A549 (cell line): ENCODE measurements around the gene RPL32. TPM values are rescaled to one million over a fixed set of nuclear protein-coding genes. Genes with fewer than 3 reads are reported as not detected.

Experiments used
- ATAC-seq, 2 experiments: fragments of 200-7000 bp in 1 of 2; fragments of >200 bp in 1 of 2; cut with Nextera tagmentation in 1 of 2; cut with Tn5 transposase in 1 of 2; 3 replicates each; pipeline versions ENCODE4 v1.8.0 to v1.9.1; 2018 to 2020; ENCODE audit warnings: mild to moderate bottlenecking in 1 of 2, moderate library complexity in 1 of 2
- CTCF ChIA-PET: fragments of 300-600 bp; sonication (Branson Sonifier 250); formaldehyde crosslinking; extraction: SDS; loops from one replicate; lab custom pipeline; 2021; ENCODE audit warnings: antibody characterized with exemption, inconsistent platforms; lab: Yijun Ruan, JAX
- POLR2A ChIA-PET: fragments of 350-600 bp; formaldehyde crosslinking; extraction: SDS; loops from one replicate; lab custom pipeline; 2021; ENCODE audit warnings: antibody characterized with exemption, inconsistent platforms; lab: Yijun Ruan, JAX
- DNase-seq, 2 experiments: peaks; one replicate each; pipeline versions ENCODE4 v3.0.0 to v3.0.0-alpha.2; 2011 to 2016; ENCODE audit warnings: low read depth in 1 of 2, low spot score in 1 of 2
- FAIRE-seq: peaks from 2 replicates; lab custom pipeline; 2011; peaks lifted over from hg19 to GRCh38; lab: Jason Lieb, UNC
- H3K27ac ChIP-seq, 2 experiments: fragments of >200 bp; sonication (Bioruptor Twin); formaldehyde crosslinking; 3 replicates each; pipeline ENCODE4 v1.5.1; 2016 to 2017
- H3K4me1 ChIP-seq: fragments of >200 bp; sonication (Bioruptor Twin); formaldehyde crosslinking; 3 replicates; pipeline ENCODE4 v1.6.1; 2016
- H3K4me2 ChIP-seq: fragments of >200 bp; sonication (Bioruptor Twin); formaldehyde crosslinking; 3 replicates; pipeline ENCODE4 v1.6.1; 2016
- H3K4me3 ChIP-seq: fragments of >200 bp; sonication (Bioruptor Twin); formaldehyde crosslinking; 3 replicates; pipeline ENCODE4 v1.5.1; 2016
- H3K9me3 ChIP-seq: fragments of >200 bp; sonication (Bioruptor Twin); formaldehyde crosslinking; 3 replicates; pipeline ENCODE4 v1.6.1; 2016
- BHLHE40 ChIP-seq: IDR thresholded peaks from 2 replicates; pipeline ENCODE4 v1.6.1; 2012; ENCODE audit warnings: low read depth, low read length, inconsistent platforms
- CBX2 ChIP-seq: fragments of 200-600 bp; sonication (generic); IDR thresholded peaks from 2 replicates; pipeline ENCODE4 v1.6.1; 2016; ENCODE audit warnings: low read depth, mild to moderate bottlenecking, borderline replicate concordance
- CHD2 ChIP-seq: fragments of 150-350 bp; IDR thresholded peaks from 2 replicates; pipeline ENCODE4 v1.6.1; 2014; ENCODE audit warnings: low read length; ENCODE audit not compliant: partially characterized antibody
- CHD4 ChIP-seq: fragments of 200-600 bp; sonication (generic); IDR thresholded peaks from 2 replicates; pipeline ENCODE4 v1.6.1; 2016; ENCODE audit warnings: antibody characterized with exemption, mild to moderate bottlenecking, borderline replicate concordance
- EHF ChIP-seq: fragments of 250-450 bp; sonication (Bioruptor Pico); IDR thresholded peaks from 2 replicates; pipeline ENCODE4 v1.5.0; 2020; ENCODE audit warnings: mild to moderate bottlenecking
- ESRRA ChIP-seq: fragments of 150-350 bp; IDR thresholded peaks from 2 replicates; pipeline ENCODE4 v1.6.1; 2014; ENCODE audit warnings: mild to moderate bottlenecking, low read length, borderline replicate concordance
- FOXS1 ChIP-seq: fragments of 250-450 bp; sonication (Bioruptor Pico); IDR thresholded peaks from 2 replicates; pipeline ENCODE4 v1.5.0; 2020; ENCODE audit warnings: mild to moderate bottlenecking, moderate library complexity
- MAZ ChIP-seq: fragments of 150-350 bp; IDR thresholded peaks from 2 replicates; pipeline ENCODE4 v1.6.1; 2014; ENCODE audit warnings: antibody characterized with exemption, low read depth, low read length, borderline replicate concordance
- MYC ChIP-seq: IDR thresholded peaks from 2 replicates; pipeline ENCODE4 v1.6.1; 2012; ENCODE audit warnings: mild to moderate bottlenecking, inconsistent platforms, low read length, improper control_type of control experiment, borderline replicate concordance
- POLR2AphosphoS2 ChIP-seq: conservative IDR thresholded peaks from 2 replicates; pipeline ENCODE4 v1.6.1; 2012; ENCODE audit warnings: low read length, improper control_type of control experiment, inconsistent platforms
- RAD21 ChIP-seq, 2 experiments: fragments of >200 bp in 1 of 2; sonication (Bioruptor Twin) in 1 of 2; formaldehyde crosslinking in 1 of 2; IDR thresholded peaks in 1 of 2; conservative IDR thresholded peaks in 1 of 2; 2 replicates in 1 of 2; 3 replicates in 1 of 2; pipeline ENCODE4 v1.6.1; 2012 to 2018; ENCODE audit warnings: inconsistent platforms in 1 of 2
- RARB ChIP-seq: fragments of 250-450 bp; sonication (Bioruptor Pico); IDR thresholded peaks from 2 replicates; pipeline ENCODE4 v1.8.0; 2021; ENCODE audit warnings: mild to moderate bottlenecking, moderate library complexity
- RCOR1 ChIP-seq: fragments of 150-350 bp; IDR thresholded peaks from 2 replicates; pipeline ENCODE4 v1.6.1; 2014; ENCODE audit warnings: antibody characterized with exemption, low read length, low read depth
- SMC3 ChIP-seq: fragments of >200 bp; sonication (Bioruptor Twin); formaldehyde crosslinking; IDR thresholded peaks from 3 replicates; pipeline ENCODE4 v1.6.1; 2018; ENCODE audit warnings: inconsistent platforms
- WGBS: methylation state at CpG from one replicate; pipeline ENCODE4 v1.1.6; 2017; ENCODE audit errors: missing lambda C conversion rate; 5-methylcytosine and 5-hydroxymethylcytosine counted together
- polyA plus RNA-seq, 4 experiments: library from polyadenylated mRNA; depleted of rRNA in 3 of 4; stranded (reverse); fragments of >200 nt; fragmentation: RNase III in 1 of 4; extraction: RNeasy Plus Mini Kit Qiagen cat#74134 plus additional on column Dnase treatment in 1 of 4; gene quantifications; 2 replicates in 3 of 4; 3 replicates in 1 of 4; pipeline ENCODE4 v1.2.3, GENCODE V29; 2011 to 2017
- TF ChIP-seq, protein P1 (sequence below): fragments of 250-450 bp; sonication (Bioruptor Pico); IDR thresholded peaks from 2 replicates; pipeline ENCODE4 v1.5.0; 2020; ENCODE audit warnings: low read depth, mild to moderate bottlenecking, moderate library complexity
- TF ChIP-seq, protein P2 (sequence below): IDR thresholded peaks from 2 replicates; pipeline ENCODE4 v1.6.1; 2012; ENCODE audit warnings: low read depth, borderline replicate concordance
- TF ChIP-seq, protein P3 (sequence below): fragments of >200 bp; sonication (Bioruptor Twin); formaldehyde crosslinking; IDR thresholded peaks from 3 replicates; pipeline ENCODE4 v1.5.1; 2016

Gene RPL32
- polyA plus RNA-seq, 2 of the 4 experiments (the other 2 are of a cell fraction), result 2,144 to 2,852 TPM

DNA sequence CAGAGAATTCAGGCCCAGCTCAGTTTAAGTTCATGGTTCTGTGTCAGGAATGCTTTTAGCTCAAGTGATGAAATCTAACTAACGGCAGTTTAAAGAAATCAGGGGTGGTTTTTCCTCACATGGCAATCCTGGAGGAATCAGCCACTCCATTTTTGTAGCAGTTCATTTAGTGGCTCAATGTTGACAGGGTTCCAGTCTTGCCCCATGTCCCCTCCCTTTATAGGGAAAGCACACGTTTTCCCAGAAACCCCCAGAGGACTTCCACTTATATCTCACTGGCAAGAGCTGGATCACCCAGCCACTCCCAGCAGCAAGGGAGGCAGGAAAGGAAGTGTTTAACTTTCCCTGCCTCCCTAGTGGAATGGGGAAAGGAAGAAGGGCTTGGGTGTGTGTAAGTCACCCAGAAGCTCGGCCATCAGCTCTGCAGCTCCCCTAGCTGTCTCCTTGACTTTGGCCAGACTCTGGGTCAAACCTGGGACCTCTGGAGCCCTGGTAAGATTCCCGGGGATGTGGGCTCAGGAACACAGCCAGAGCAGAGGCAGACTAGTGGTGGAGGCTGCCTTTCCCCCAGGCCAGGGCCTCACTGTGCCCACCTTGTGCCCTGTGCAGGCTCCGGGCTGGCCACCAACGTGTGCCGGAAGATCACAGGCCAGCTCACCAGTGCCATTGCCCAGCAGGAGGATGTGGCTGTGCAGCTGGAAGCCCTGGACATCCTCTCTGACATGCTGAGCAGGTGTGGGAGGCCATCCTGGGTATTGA is 33.6 kb downstream of the RPL32 start:
- Histone ChIP-seq H3K27ac (no peak overlapping the region), H3K4me1 (peaks cover 11% of the 10 kb centered on the region), H3K4me3 (no peak overlapping the region), H3K9me3 (no peaks in the 10 kb centered on the region), H3K4me2 (no peak overlapping the region)
- ChIA-PET POLR2A (no interaction called here), CTCF (interaction anchor here (0.7 to 9.9 kb wide), 9 partner anchors 10 to 100 kb away, joined by 3 to 113 read pairs (median 4); partner anchors contain the start of gene RPL32)
- DNase-seq, result no peak
- ATAC-seq, result no peak
- no peak for TF ChIP-seq CBX2
- no peak for TF ChIP-seq POLR2AphosphoS2
- no peak for TF ChIP-seq MAZ
- 68% methylated on average over 4 of the region's 7 CpGs for WGBS
- FAIRE-seq, result no peak

DNA sequence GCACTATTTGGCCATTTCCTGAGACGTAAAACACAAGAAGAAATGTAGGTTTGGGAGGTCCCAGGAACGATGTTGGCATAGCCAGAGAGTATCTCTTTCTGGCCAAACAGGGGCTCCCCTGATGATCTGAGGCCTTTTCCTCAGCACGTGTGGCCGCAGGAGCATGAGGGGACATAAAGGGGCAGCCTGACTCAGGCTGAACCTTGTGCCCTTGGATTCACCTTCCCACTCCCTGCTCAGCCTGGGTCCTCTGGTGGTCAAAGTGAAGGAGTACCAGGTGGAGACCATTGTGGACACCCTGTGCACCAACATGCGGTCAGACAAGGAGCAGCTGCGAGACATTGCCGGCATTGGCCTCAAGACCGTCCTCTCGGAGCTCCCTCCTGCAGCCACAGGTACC is 34.3 kb downstream of the RPL32 start:
- POLR2A ChIA-PET, result no interaction called here
- no peak for FAIRE-seq
- Histone ChIP-seq H3K9me3 (no peaks in the 10 kb centered on the region), H3K4me2 (no peak overlapping the region), H3K4me3 (no peak overlapping the region), H3K4me1 (peaks cover 11% of the 10 kb centered on the region), H3K27ac (no peak overlapping the region)
- no peak for DNase-seq
- TF ChIP-seq, protein P1, sequence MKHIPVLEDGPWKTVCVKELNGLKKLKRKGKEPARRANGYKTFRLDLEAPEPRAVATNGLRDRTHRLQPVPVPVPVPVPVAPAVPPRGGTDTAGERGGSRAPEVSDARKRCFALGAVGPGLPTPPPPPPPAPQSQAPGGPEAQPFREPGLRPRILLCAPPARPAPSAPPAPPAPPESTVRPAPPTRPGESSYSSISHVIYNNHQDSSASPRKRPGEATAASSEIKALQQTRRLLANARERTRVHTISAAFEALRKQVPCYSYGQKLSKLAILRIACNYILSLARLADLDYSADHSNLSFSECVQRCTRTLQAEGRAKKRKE, result no peak
- TF ChIP-seq RAD21 (conservative IDR thresholded peaks at IDR 0.05 in 1 of 2, IDR thresholded peaks at IDR 0.05 in 1 of 2), result 0 out of 5 replicates have a peak, but pooled peaks of 1 of the 2 experiments have one; percentile 1
- TF ChIP-seq, protein P2, sequence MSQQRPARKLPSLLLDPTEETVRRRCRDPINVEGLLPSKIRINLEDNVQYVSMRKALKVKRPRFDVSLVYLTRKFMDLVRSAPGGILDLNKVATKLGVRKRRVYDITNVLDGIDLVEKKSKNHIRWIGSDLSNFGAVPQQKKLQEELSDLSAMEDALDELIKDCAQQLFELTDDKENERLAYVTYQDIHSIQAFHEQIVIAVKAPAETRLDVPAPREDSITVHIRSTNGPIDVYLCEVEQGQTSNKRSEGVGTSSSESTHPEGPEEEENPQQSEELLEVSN, result no peak
- TF ChIP-seq, protein P3, sequence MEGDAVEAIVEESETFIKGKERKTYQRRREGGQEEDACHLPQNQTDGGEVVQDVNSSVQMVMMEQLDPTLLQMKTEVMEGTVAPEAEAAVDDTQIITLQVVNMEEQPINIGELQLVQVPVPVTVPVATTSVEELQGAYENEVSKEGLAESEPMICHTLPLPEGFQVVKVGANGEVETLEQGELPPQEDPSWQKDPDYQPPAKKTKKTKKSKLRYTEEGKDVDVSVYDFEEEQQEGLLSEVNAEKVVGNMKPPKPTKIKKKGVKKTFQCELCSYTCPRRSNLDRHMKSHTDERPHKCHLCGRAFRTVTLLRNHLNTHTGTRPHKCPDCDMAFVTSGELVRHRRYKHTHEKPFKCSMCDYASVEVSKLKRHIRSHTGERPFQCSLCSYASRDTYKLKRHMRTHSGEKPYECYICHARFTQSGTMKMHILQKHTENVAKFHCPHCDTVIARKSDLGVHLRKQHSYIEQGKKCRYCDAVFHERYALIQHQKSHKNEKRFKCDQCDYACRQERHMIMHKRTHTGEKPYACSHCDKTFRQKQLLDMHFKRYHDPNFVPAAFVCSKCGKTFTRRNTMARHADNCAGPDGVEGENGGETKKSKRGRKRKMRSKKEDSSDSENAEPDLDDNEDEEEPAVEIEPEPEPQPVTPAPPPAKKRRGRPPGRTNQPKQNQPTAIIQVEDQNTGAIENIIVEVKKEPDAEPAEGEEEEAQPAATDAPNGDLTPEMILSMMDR, result no peak
- peak; percentile 60; the same call in 1 of the 2 replicates for TF ChIP-seq ESRRA
- CTCF ChIA-PET, result interaction anchor here (0.7 to 9.9 kb wide), 9 partner anchors 8 to 99 kb away, joined by 3 to 113 read pairs (median 3); no protein-coding TSS in a partner anchor
- WGBS, result 87% methylated on average over 9 of the region's 9 CpGs
- ATAC-seq, result no peak

DNA sequence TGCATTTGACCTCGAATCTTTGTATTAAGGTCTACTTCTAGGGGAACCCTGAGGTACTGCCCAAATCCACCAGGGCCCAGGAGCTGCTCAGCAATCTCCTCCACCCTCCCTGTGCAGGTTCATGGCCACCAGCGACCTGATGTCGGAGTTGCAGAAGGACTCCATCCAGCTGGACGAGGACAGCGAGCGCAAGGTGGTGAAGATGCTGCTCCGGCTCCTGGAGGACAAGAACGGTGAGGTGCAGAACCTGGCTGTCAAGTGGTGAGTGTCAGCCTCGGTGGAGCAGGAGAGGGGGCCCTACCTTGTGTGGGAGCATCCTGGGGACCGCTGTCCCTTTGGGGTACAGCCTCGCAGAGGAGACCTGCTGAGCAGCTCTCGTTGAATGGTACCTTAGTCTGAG is 38.0 kb downstream of the RPL32 start:
- H3K4me2 ChIP-seq, result no peak overlapping the region
- ATAC-seq, result no peak
- H3K4me3 ChIP-seq, result no peak overlapping the region
- CTCF ChIA-PET, result interaction anchor here (0.9 to 1.7 kb wide), 3 partner anchors 11 to 23 kb away, joined by 3 to 8 read pairs (median 5); no protein-coding TSS in a partner anchor
- no peak overlapping the region for H3K27ac ChIP-seq
- FAIRE-seq, result no peak
- TF ChIP-seq CHD4 (no peak), EHF (CRISPR knock-in tag) (no peak), SMC3 (no peak), MAZ (no peak), BHLHE40 (no peak), CHD2 (no peak), RARB (no peak), FOXS1 (CRISPR knock-in tag) (no peak), MYC (no peak), RCOR1 (no peak)
- TF ChIP-seq, all 56 proteins: peak for 0
- DNase-seq, result no peak
- Histone ChIP-seq H3K4me1 (no peaks in the 10 kb centered on the region), H3K9me3 (no peaks in the 10 kb centered on the region)
- POLR2A ChIA-PET, result interaction anchor here (0.7 kb wide), 1 partner anchor 216 kb away, joined by 3 read pairs; no protein-coding TSS in a partner anchor
- WGBS, result 83% methylated on average over 12 of the region's 12 CpGs
